Amniotic stem cell (primary cell): ENCODE results near the gene ERC2.

Source experiments
- DNase-seq: peaks from one replicate; lab custom pipeline; 2025; lab: John Stamatoyannopoulos, UW

The ERC2 gene

GRCh38 chr3:56253941-56254665 lies 214.2 kb downstream of the ERC2 start:
- DNase-seq, result no peak

GRCh38 chr3:56251343-56251945 lies 216.8 kb downstream of the ERC2 start:
- DNase-seq, result peak; percentile 20

DNA sequence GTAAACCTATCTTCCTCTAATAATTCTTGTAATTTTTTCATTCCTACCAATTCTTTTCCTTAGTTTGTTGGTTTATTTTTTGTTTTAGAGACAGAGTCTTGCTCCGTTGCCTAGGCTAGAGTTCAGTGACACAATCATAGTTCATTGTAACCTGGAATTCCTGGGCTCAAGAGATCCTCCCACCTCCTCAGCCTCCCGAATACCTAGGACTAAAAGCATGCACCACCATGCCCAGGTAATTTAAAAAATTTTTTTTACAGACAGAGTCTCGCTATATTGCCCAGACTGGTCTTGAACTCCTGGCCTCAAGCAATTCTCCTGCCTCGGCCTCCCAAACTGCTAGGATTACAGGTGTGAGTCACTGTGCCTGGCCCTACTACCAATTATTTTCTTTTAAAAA lies 220.2 kb downstream of the ERC2 start:
- no peak for DNase-seq

GRCh38 chr3:56238299-56238698 lies 230.0 kb downstream of the ERC2 start:
- no peak for DNase-seq

- no peak for DNase-seq
Observed at GRCh38 chr3:56233742-56234141, 234.5 kb downstream of the ERC2 start.

GRCh38 chr3:56229311-56229710 lies 239.0 kb downstream of the ERC2 start:
- DNase-seq, result no peak

- DNase-seq, result no peak
Observed at GRCh38 chr3:56222866-56223265, 245.4 kb downstream of the ERC2 start.

DNA sequence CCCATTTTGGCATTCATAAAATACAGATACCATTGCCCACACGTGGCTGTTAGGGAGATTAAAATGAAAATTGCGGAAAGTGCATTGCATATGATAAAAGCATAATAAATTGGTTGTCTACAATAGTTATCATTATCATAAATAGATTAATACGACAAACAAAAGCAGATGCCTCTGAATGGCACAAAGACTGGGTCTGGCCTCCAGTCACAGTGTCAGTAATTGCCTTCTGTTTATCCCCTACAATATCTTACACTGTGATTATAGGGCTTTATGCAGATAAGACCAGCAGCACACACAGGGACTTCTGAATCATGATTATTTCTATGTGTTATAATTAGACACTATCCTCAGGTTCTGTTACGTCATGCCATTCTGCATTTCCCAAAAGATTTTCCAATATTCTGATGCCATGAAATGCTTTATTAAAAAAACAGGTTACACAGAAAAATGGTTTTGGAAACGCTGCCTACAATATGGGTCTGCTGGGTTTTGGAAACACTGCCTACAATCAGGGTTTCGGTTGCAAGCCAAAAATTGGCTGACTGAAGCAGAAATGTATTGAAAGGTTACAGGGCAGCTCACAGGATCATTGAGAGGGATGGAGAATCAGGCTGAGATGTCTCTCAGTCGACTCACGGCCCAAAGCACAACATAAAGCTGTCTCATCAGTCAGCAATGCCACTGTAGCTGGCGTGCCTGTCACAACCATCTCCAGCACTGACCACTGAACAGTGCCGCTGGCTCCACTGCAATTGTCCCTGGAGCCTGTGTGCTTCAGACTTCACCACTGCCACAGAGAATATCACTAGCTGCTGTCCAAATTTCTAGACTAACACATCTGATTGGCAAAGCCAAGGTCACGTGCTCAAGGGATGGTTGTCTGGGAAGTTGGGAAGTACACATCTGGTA lies 248.1 kb downstream of the ERC2 start:
- DNase-seq, result no peak

- DNase-seq, result no peak
Observed at GRCh38 chr3:56209982-56210751, 258.1 kb downstream of the ERC2 start.

DNA sequence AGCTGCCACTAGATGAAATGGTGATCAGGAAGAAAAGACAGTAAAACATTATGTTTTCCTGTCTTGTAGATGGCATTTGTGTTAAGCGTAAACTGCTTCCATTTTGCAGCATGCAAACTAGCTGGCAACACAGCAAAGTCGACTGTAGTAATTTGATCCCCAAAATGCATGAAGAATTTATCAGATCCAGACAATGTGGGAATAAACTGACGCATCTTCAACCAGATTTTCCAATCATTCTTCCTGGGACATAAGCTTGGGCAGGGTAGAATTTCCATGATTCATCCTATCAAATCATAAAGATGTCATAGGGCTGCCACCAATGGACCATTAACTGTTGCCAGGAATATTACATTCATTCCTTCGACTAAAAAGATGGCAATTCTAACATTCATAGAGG lies 260.3 kb downstream of the ERC2 start:
- DNase-seq, result no peak

DNA sequence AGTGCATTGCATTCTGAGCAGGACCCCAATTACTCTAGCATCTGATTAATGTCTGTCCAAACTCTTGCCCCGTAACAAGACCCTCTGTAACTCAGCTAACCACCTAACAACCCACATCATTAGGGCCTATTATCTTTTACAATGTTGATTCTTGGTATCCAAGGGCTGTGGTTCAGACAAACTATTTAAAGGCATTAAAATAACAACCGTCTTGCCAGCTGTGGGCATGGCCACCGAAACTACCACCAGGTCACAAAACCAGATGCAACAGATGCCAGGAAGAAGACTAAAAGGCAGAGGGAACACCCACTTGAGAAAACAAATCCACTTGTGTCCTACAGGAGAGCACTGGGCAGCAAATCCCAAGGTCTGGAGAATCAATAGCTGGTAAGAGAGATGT lies 262.9 kb downstream of the ERC2 start:
- no peak for DNase-seq

DNA sequence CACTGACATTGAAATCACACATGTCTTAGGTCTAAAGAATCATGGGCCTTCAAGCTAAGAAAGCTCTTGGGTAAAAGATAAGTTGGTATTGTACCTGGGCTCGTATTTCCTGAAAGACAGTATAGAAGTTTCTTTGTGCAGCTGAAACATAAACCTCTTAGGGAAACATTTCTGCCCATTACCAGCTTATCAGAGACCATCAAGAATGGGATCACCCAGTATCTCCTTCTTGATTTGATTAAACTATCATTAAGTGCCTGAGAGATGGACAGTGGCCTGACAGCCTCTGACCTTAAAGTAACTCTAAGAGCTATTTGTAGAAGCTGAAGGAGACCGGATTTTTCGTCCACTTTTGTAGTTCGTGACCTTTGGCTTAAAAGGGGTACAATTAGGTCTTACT lies 265.3 kb downstream of the ERC2 start:
- no peak for DNase-seq

- no peak for DNase-seq
Observed at GRCh38 chr3:56201407-56201806, 266.9 kb downstream of the ERC2 start.

DNA sequence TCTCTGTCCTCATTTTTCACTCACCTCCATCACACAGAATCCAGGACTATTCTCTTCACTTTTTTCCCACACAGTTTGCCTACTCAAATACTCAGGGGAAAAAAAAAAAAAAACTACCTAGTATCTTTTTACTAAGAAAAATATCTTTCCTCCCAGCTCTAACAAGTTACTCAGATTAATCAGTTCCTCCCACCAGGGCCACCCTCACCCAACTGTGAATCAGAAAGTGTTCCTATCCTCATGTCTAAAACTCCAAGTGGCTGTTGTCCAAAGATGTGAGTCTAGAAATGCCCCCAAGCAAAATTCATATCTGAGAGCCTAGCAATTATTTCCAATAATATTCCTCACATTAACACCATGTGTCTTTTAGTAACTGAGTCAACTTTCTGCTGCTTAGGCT lies 268.0 kb downstream of the ERC2 start:
- DNase-seq, result no peak

GRCh38 chr3:56197991-56198390 lies 270.3 kb downstream of the ERC2 start:
- DNase-seq, result no peak

GRCh38 chr3:56197259-56197965 lies 270.9 kb downstream of the ERC2 start:
- DNase-seq, result no peak

- no peak for DNase-seq
Observed at GRCh38 chr3:56196700-56197099, 271.6 kb downstream of the ERC2 start.

DNA sequence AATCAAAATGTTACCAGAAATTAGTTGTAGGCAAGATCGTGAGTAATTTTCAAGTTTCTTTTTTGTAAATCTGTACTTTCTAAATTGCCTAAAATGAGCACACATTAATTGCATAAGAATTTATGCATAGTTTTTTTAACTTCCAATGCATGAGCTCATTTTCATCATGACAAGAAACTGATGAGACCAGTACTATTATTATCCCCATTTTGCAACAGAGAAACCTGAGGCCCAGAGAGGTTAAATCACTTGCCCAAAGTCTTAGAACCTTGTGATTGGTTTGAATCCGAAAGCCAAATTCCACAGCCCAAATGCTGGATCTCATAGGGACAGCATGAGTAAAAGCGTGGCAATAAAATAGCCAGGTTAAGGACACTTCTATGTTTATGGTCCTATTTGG lies 274.7 kb downstream of the ERC2 start:
- DNase-seq, result no peak

DNA sequence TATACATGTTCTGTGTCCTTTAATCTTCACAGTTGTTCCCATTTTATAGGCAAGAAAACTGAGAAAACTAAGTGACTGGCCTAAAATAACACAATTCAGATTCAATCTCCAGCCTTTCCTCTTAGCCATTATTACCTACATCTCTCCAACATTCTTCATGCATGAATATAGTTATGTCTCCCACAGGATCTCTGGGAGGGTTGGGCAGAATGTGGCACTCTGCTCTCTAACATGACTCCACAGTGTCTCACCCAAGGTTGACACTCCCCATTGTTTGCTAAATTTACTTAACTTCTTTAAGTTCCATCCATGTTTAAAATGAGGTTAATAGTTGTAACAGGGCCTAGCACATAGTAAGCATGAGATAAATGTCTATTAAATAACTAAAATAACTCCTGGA lies 276.3 kb downstream of the ERC2 start:
- DNase-seq, result no peak

- no peak for DNase-seq
Observed at GRCh38 chr3:56190771-56191305, 277.4 kb downstream of the ERC2 start.

- no peak for DNase-seq
Observed at GRCh38 chr3:56190130-56190529, 278.1 kb downstream of the ERC2 start.
